ENCODE measurements around the gene TADA3.

GRCh38 chr3:9785602-9786001, 6.7 kb downstream of the TADA3 start:
- TF ChIP-seq CTCF (IDR thresholded peaks at IDR 0.05 in 8 of 11, conservative IDR thresholded peaks at IDR 0.05 in 3 of 11) (no peak), POLR2A (IDR thresholded peaks at IDR 0.05) (no peak)
